Neuronal stem cell (in vitro differentiated cells): Measurements from ENCODE around the gene ATP1A3.
A peak's percentile ranks its signal among the peaks of the same experiment; 100 is the strongest.

Experiments
- DNase-seq: peaks from one replicate; pipeline ENCODE4 v3.0.0-alpha.2; 2013; ENCODE audit warnings: low spot score
- H2AFZ ChIP-seq: one replicate; pipeline ENCODE4 v1.6.1; 2013; ENCODE audit warnings: mild to moderate bottlenecking, low read length, inconsistent platforms
- H2AK5ac ChIP-seq: 2 replicates; pipeline ENCODE4 v1.6.1; 2013; ENCODE audit warnings: low read depth, mild to moderate bottlenecking, inconsistent platforms, low read length, moderate library complexity, mixed read lengths
- H2BK120ac ChIP-seq: 2 replicates; pipeline ENCODE4 v1.6.1; 2013; ENCODE audit warnings: low read depth, mild to moderate bottlenecking, inconsistent platforms, low read length, moderate library complexity, mixed read lengths
- H2BK12ac ChIP-seq: one replicate; pipeline ENCODE4 v1.6.1; 2013; ENCODE audit warnings: low read length, inconsistent platforms
- H2BK15ac ChIP-seq: 2 replicates; pipeline ENCODE4 v1.6.1; 2013; ENCODE audit warnings: mild to moderate bottlenecking, low read length, inconsistent platforms, mixed read lengths
- H2BK5ac ChIP-seq: one replicate; pipeline ENCODE4 v1.6.1; 2013; ENCODE audit warnings: inconsistent platforms, mild to moderate bottlenecking, low read length, moderate library complexity
- H3K14ac ChIP-seq: one replicate; pipeline ENCODE4 v1.6.1; 2013; ENCODE audit warnings: low read length, inconsistent platforms
- H3K18ac ChIP-seq: 2 replicates; pipeline ENCODE4 v1.6.1; 2013; ENCODE audit warnings: low read length, inconsistent platforms
- H3K23ac ChIP-seq: 2 replicates; pipeline ENCODE4 v1.6.1; 2013; ENCODE audit warnings: low read depth, mild to moderate bottlenecking, mixed read lengths, low read length, inconsistent platforms; ENCODE audit not compliant: poor library complexity
- H3K27ac ChIP-seq: replicated peaks from 3 replicates; pipeline ENCODE4 v1.5.1; 2013; ENCODE audit warnings: low read length, inconsistent platforms
- H3K27me3 ChIP-seq, 3 experiments: 2 replicates each; pipeline ENCODE4 v1.6.1; 2013; ENCODE audit warnings: low read length in 3 of 3, mild to moderate bottlenecking in 2 of 3, inconsistent platforms in 1 of 3, low read depth in 1 of 3, mixed read lengths in 1 of 3, moderate library complexity in 1 of 3; ENCODE audit not compliant: control insufficient read depth in 3 of 3, insufficient read depth in 3 of 3
- H3K36me3 ChIP-seq, 2 donors: replicated peaks in 1 of 2; 2 replicates each; pipeline ENCODE4 v1.6.1; 2013; ENCODE audit warnings: low read length in 2 of 2; ENCODE audit not compliant: control insufficient read depth in 2 of 2, insufficient read depth in 2 of 2
- H3K4ac ChIP-seq: 2 replicates; pipeline ENCODE4 v1.6.1; 2013; ENCODE audit warnings: inconsistent platforms, mild to moderate bottlenecking, low read length, moderate library complexity
- H3K4me1 ChIP-seq, 2 donors: 1 replicate in 1 of 2; 2 replicates in 1 of 2; pipeline ENCODE4 v1.6.1; 2013; ENCODE audit warnings: low read length in 2 of 2, low read depth in 1 of 2; ENCODE audit not compliant: control insufficient read depth in 2 of 2, insufficient read depth in 1 of 2
- H3K4me2 ChIP-seq: one replicate; pipeline ENCODE4 v1.6.1; 2013; ENCODE audit warnings: mild to moderate bottlenecking, low read length, inconsistent platforms; ENCODE audit not compliant: insufficient read depth, poor library complexity, severe bottlenecking
- H3K4me3 ChIP-seq, 2 donors: 2 replicates each; pipeline ENCODE4 v1.5.1; 2013; ENCODE audit warnings: low read length in 2 of 2, mild to moderate bottlenecking in 2 of 2, inconsistent platforms in 1 of 2, moderate library complexity in 1 of 2
- H3K79me1 ChIP-seq: one replicate; pipeline ENCODE4 v1.6.1; 2013; ENCODE audit warnings: low read depth, mild to moderate bottlenecking, inconsistent platforms, low read length, moderate library complexity
- H3K9ac ChIP-seq: one replicate; pipeline ENCODE4 v1.6.1; 2013; ENCODE audit warnings: mild to moderate bottlenecking, low read depth, low read length, inconsistent platforms; ENCODE audit not compliant: poor library complexity
- H3K9me3 ChIP-seq, 2 donors: replicated peaks in 1 of 2; 2 replicates each; pipeline versions ENCODE3 to v1.6.1; 2013; ENCODE audit warnings: low read length in 2 of 2, mild to moderate bottlenecking in 2 of 2, inconsistent platforms in 1 of 2, low read depth in 1 of 2, mixed read lengths in 1 of 2, moderate library complexity in 1 of 2; ENCODE audit not compliant: control insufficient read depth in 2 of 2, insufficient read depth in 1 of 2
- H4K8ac ChIP-seq: one replicate; pipeline ENCODE4 v1.6.1; 2013; ENCODE audit warnings: low read depth, mild to moderate bottlenecking, inconsistent platforms, low read length, moderate library complexity
- H4K91ac ChIP-seq: one replicate; pipeline ENCODE4 v1.6.1; 2013; ENCODE audit warnings: low read length, low read depth, mild to moderate bottlenecking, inconsistent platforms; ENCODE audit not compliant: poor library complexity
- WGBS, 2 donors: extraction: QIAGEN DNeasy Blood & Tissue Kit; methylation state at CpG; one replicate each; pipeline ENCODE4 v1.1.7; 2013; ENCODE audit warnings: missing lambda C conversion rate in 2 of 2, mixed read lengths in 1 of 2; ENCODE audit not compliant: insufficient read length in 2 of 2, insufficient replicate concordance in 1 of 2; ENCODE audit errors: extremely low coverage in 2 of 2; 5-methylcytosine and 5-hydroxymethylcytosine counted together

The ATP1A3 gene

GRCh38 chr19:41981724-41982123 is 12.3 kb downstream of the ATP1A3 start:
- no peaks in the 10 kb centered on the region for H3K27me3 ChIP-seq
- no peak overlapping the region for H2BK12ac ChIP-seq
- no peaks in the 10 kb centered on the region for H3K4me1 ChIP-seq
- WGBS, 2 donors = no CpG with 5 or more reads among the region's 15 CpGs
- H3K23ac ChIP-seq = peak overlapping the region; percentile 46
- no peak overlapping the region for H3K14ac ChIP-seq
- no peak overlapping the region for H3K27ac ChIP-seq
- H3K4ac ChIP-seq = no peak overlapping the region
- no peak overlapping the region for H3K4me3 ChIP-seq
- peak overlapping the region; percentile 7 for H3K9ac ChIP-seq
- no peak overlapping the region for H2AFZ ChIP-seq
- H2BK5ac ChIP-seq = no peak overlapping the region
- H3K18ac ChIP-seq = no peak overlapping the region
- no peak for DNase-seq
- peaks cover 1 to 13% of the 10 kb centered on the region in 2 donors for H3K36me3 ChIP-seq
- no peaks in the 10 kb centered on the region for H3K9me3 ChIP-seq
- no peak overlapping the region for H4K8ac ChIP-seq
- H3K79me1 ChIP-seq = no peaks in the 10 kb centered on the region
- no peak overlapping the region for H2BK15ac ChIP-seq
- no peak overlapping the region for H4K91ac ChIP-seq
- no peak overlapping the region for H3K4me2 ChIP-seq
- H2AK5ac ChIP-seq = no peak overlapping the region
- H2BK120ac ChIP-seq = no peak overlapping the region

- H2AFZ ChIP-seq = no peak overlapping the region
- no peak overlapping the region for H3K4me2 ChIP-seq
- no peak overlapping the region for H2BK120ac ChIP-seq
- no peak overlapping the region for H3K18ac ChIP-seq
- no peaks in the 10 kb centered on the region for H3K4me1 ChIP-seq
- H3K9ac ChIP-seq = peak overlapping the region; percentile 70
- no peak overlapping the region for H3K4me3 ChIP-seq
- no peak overlapping the region for H4K8ac ChIP-seq
- no peak overlapping the region for H2AK5ac ChIP-seq
- WGBS, 2 donors = no CpG with 5 or more reads among the region's 17 CpGs
- no peaks in the 10 kb centered on the region for H3K9me3 ChIP-seq
- no peak overlapping the region for H3K4ac ChIP-seq
- H3K79me1 ChIP-seq = no peaks in the 10 kb centered on the region
- H3K23ac ChIP-seq = peak overlapping the region; percentile 31
- DNase-seq = no peak
- no peak overlapping the region for H2BK15ac ChIP-seq
- no peak overlapping the region for H4K91ac ChIP-seq
- H3K14ac ChIP-seq = no peak overlapping the region
- H3K27ac ChIP-seq = no peak overlapping the region
- no peaks in the 10 kb centered on the region for H3K27me3 ChIP-seq
- no peak overlapping the region for H2BK12ac ChIP-seq
- peaks cover 3 to 14% of the 10 kb centered on the region in 2 donors for H3K36me3 ChIP-seq
- no peak overlapping the region for H2BK5ac ChIP-seq
These were observed 15.6 kb downstream of the ATP1A3 start for GRCh38 chr19:41978470-41978869.

- Histone ChIP-seq H3K4me3 (peak overlapping the region in 1 of 2 donors; percentile 12), H4K8ac (no peak overlapping the region), H2AFZ (no peak overlapping the region), H2BK5ac (no peak overlapping the region), H2BK15ac (no peak overlapping the region), H3K4me1 (no peaks in the 10 kb centered on the region), H3K4me2 (no peak overlapping the region), H3K23ac (peak overlapping the region; percentile 55), H2BK120ac (no peak overlapping the region), H3K79me1 (no peaks in the 10 kb centered on the region), H3K36me3 (peaks cover 3 to 14% of the 10 kb centered on the region in 2 donors), H2BK12ac (no peak overlapping the region), H3K9ac (peak overlapping the region; percentile 70), H3K27me3 (no peaks in the 10 kb centered on the region), H3K18ac (no peak overlapping the region), H3K9me3 (no peaks in the 10 kb centered on the region), H4K91ac (no peak overlapping the region), H2AK5ac (peak overlapping the region; percentile 81), H3K27ac (no peak overlapping the region), H3K14ac (peak overlapping the region; percentile 56), H3K4ac (no peak overlapping the region)
- no peak for DNase-seq
- no CpG with 5 or more reads among the region's 22 CpGs for WGBS, 2 donors
These were observed 16.1 kb downstream of the ATP1A3 start for GRCh38 chr19:41977916-41978315.

- Histone ChIP-seq H3K9ac (no peak overlapping the region), H3K14ac (no peak overlapping the region), H2BK12ac (peak overlapping the region; percentile 90), H3K36me3 (peaks cover 5% of the 10 kb centered on the region in 2 donors), H3K27ac (no peak overlapping the region), H3K79me1 (no peaks in the 10 kb centered on the region), H3K4me3 (no peak overlapping the region), H3K4ac (no peak overlapping the region), H3K4me2 (no peak overlapping the region), H3K9me3 (no peaks in the 10 kb centered on the region), H3K23ac (no peak overlapping the region), H3K4me1 (no peaks in the 10 kb centered on the region), H3K18ac (no peak overlapping the region), H2AK5ac (no peak overlapping the region), H2AFZ (no peak overlapping the region), H4K8ac (no peak overlapping the region), H2BK120ac (no peak overlapping the region), H2BK5ac (no peak overlapping the region), H3K27me3 (no peaks in the 10 kb centered on the region), H4K91ac (no peak overlapping the region), H2BK15ac (no peak overlapping the region)
- no peak for DNase-seq
- no CpG with 5 or more reads among the region's 8 CpGs for WGBS, 2 donors
These were observed 19.4 kb downstream of the ATP1A3 start for GRCh38 chr19:41974652-41975051.
